Right renal pelvis (tissue), 4 donors: Measurements from ENCODE around the gene ETV7. TPM values are rescaled to one million over a fixed set of nuclear protein-coding genes. Genes with fewer than 3 reads are reported as not detected.
A peak's percentile ranks its signal among the peaks of the same experiment; 100 is the strongest.

Source experiments
- DNase-seq, 4 donors: peaks; one replicate each; pipeline ENCODE4 v3.0.0-alpha.2; 2013; ENCODE audit warnings: low read depth in 4 of 4, low spot score in 3 of 4, missing footprints in 1 of 4
- polyA plus RNA-seq, 4 donors: library from polyadenylated mRNA; unstranded; fragments of 120-200 nt; gene quantifications; one replicate each; pipeline ENCODE4 v1.2.1, GENCODE V29; 2013; ENCODE audit not compliant: insufficient read length in 4 of 4

ETV7 gene
- polyA plus RNA-seq, 4 donors, result 0.10 to 0.16 (median 0.11) TPM; not detected in 1

- peak in 3 of 4 donors; percentile 19 to 33 (median 26) for DNase-seq
These were observed 702 bp downstream of the ETV7 start for GRCh38 chr6:36386495-36387439.

- DNase-seq, result no peak
These were observed 3.4 kb downstream of the ETV7 start for GRCh38 chr6:36384095-36384494.

GRCh38 chr6:36383606-36384005 is 3.9 kb downstream of the ETV7 start:
- DNase-seq, result no peak

GRCh38 chr6:36382976-36383375 is 4.5 kb downstream of the ETV7 start:
- DNase-seq, result no peak

GRCh38 chr6:36381502-36382389 is 5.7 kb downstream of the ETV7 start:
- no peak for DNase-seq

GRCh38 chr6:36380166-36380565 is 7.3 kb downstream of the ETV7 start:
- DNase-seq, result no peak

GRCh38 chr6:36378936-36379335 is 8.5 kb downstream of the ETV7 start:
- DNase-seq, result no peak

GRCh38 chr6:36378243-36378920 is 9.1 kb downstream of the ETV7 start:
- DNase-seq, result no peak

- no peak for DNase-seq
These were observed 9.9 kb downstream of the ETV7 start for GRCh38 chr6:36377594-36377993.

GRCh38 chr6:36376742-36377141 is 10.7 kb downstream of the ETV7 start:
- DNase-seq, result no peak

GRCh38 chr6:36376183-36376582 is 11.3 kb downstream of the ETV7 start:
- no peak for DNase-seq

GRCh38 chr6:36375644-36376155 is 11.8 kb downstream of the ETV7 start:
- no peak for DNase-seq

GRCh38 chr6:36374972-36375371 is 12.5 kb downstream of the ETV7 start:
- DNase-seq, result no peak

GRCh38 chr6:36374194-36374593 is 13.3 kb downstream of the ETV7 start:
- DNase-seq, result no peak

- DNase-seq, result no peak
These were observed 14.0 kb downstream of the ETV7 start for GRCh38 chr6:36373368-36374019.

- DNase-seq, result no peak
These were observed 15.4 kb downstream of the ETV7 start for GRCh38 chr6:36372088-36372487.

- DNase-seq, result no peak
These were observed 16.3 kb downstream of the ETV7 start for GRCh38 chr6:36371211-36371610.

GRCh38 chr6:36370638-36371037 is 16.8 kb downstream of the ETV7 start:
- no peak for DNase-seq

GRCh38 chr6:36368921-36369865 is 18.3 kb downstream of the ETV7 start:
- DNase-seq, result no peak
